Omental fat pad (tissue), 4 donors: Measurements from ENCODE around the gene BCS1L. TPM values are rescaled to one million over a fixed set of nuclear protein-coding genes. Genes with fewer than 3 reads are reported as not detected.
A peak's percentile ranks its signal among the peaks of the same experiment; 100 is the strongest.

Source experiments
- ATAC-seq: fragments of 150-250 bp; one replicate; pipeline ENCODE4 v1.9.1; 2016; ENCODE audit warnings: mild to moderate bottlenecking, moderate library complexity; ENCODE audit not compliant: low FRiP score
- DNase-seq: peaks from one replicate; pipeline ENCODE4 v3.0.0-alpha.2; 2019; ENCODE audit warnings: low spot score
- CTCF ChIP-seq, 3 donors: fragments of 450-650 bp; IDR thresholded peaks; one replicate each; pipeline ENCODE4 v1.5.1; 2016 to 2017; ENCODE audit warnings: antibody characterized with exemption in 3 of 3, mild to moderate bottlenecking in 3 of 3, moderate library complexity in 2 of 3
- total RNA-seq, 4 donors: library from RNA; depleted of rRNA; stranded (reverse); fragments of >200 nt; gene quantifications; one replicate each; pipeline ENCODE4 v1.1.0, GENCODE V29; 2016

BCS1L gene
- total RNA-seq = 10 to 100 TPM; 19.3 to 40.0 (median 20.3) TPM

GRCh38 chr2:218659258-218659987, at the start of gene BCS1L, which contains the start of gene ZNF142:
Gene BCS1L (plus strand): TSS chr2:218659683. CDS start chr2:218660988, 1,305 bp downstream.
Gene ZNF142 (minus strand): TSS chr2:218659623. CDS start chr2:218656429, 3,194 bp downstream.
- ATAC-seq = peak; percentile 97
- TF ChIP-seq CTCF (IDR thresholded peaks at IDR 0.05) = no peak
- DNase-seq = peak; percentile 80

- no peak for DNase-seq
- no peak for ATAC-seq
- no peak for TF ChIP-seq CTCF (IDR thresholded peaks at IDR 0.05)
Observed at GRCh38 chr2:218615868-218616315, 43.6 kb upstream of the BCS1L start.

GRCh38 chr2:218618102-218618860, 41.2 kb upstream of the BCS1L start:
- ATAC-seq (no peak), DNase-seq (no peak)
- no peak for TF ChIP-seq CTCF (IDR thresholded peaks at IDR 0.05)

GRCh38 chr2:218621007-218621406, 38.5 kb upstream of the BCS1L start:
- ATAC-seq = no peak
- no peak for TF ChIP-seq CTCF (IDR thresholded peaks at IDR 0.05)

GRCh38 chr2:218622606-218623365, 36.7 kb upstream of the BCS1L start:
- no peak for TF ChIP-seq CTCF (IDR thresholded peaks at IDR 0.05)
- no peak for ATAC-seq
- DNase-seq = no peak

More at GRCh38 chr2:218621007-218621406, 38.5 kb upstream of the BCS1L start:
- DNase-seq = no peak

GRCh38 chr2:218623366-218623705, 36.1 kb upstream of the BCS1L start:
- DNase-seq (no peak), ATAC-seq (no peak)
- TF ChIP-seq CTCF (IDR thresholded peaks at IDR 0.05) = no peak
